MV-4-11 (cell line): ENCODE data around the gene PACRG.

Experiments used
- DNase-seq: peaks from one replicate; lab custom pipeline; 2025; lab: John Stamatoyannopoulos, UW

The PACRG gene

GRCh38 chr6:163243692-163244589 lies 516.2 kb downstream of the PACRG start:
- DNase-seq = no peak

- DNase-seq = no peak
These were observed 520.3 kb downstream of the PACRG start for GRCh38 chr6:163248051-163248450.

GRCh38 chr6:163249651-163250101 lies 521.9 kb downstream of the PACRG start:
- peak; percentile 80 for DNase-seq

- DNase-seq = peak; percentile 76
These were observed 522.3 kb downstream of the PACRG start for GRCh38 chr6:163250116-163250515.

GRCh38 chr6:163252061-163252591 lies 524.4 kb downstream of the PACRG start:
- DNase-seq = no peak

GRCh38 chr6:163253556-163254213 lies 525.9 kb downstream of the PACRG start:
- DNase-seq = no peak

- no peak for DNase-seq
These were observed 526.6 kb downstream of the PACRG start for GRCh38 chr6:163254341-163254835.

GRCh38 chr6:163255265-163255664 lies 527.5 kb downstream of the PACRG start:
- no peak for DNase-seq

- DNase-seq = no peak
These were observed 531.9 kb downstream of the PACRG start for GRCh38 chr6:163259689-163260088.

- peak; percentile 15 for DNase-seq
These were observed 532.5 kb downstream of the PACRG start for GRCh38 chr6:163260111-163260895.

GRCh38 chr6:163260911-163261310 lies 533.1 kb downstream of the PACRG start:
- no peak for DNase-seq

GRCh38 chr6:163261361-163261760 lies 533.6 kb downstream of the PACRG start:
- no peak for DNase-seq

GRCh38 chr6:163262080-163262479 lies 534.3 kb downstream of the PACRG start:
- no peak for DNase-seq

- DNase-seq = no peak
These were observed 535.4 kb downstream of the PACRG start for GRCh38 chr6:163263196-163263595.

GRCh38 chr6:163263998-163264661 lies 536.4 kb downstream of the PACRG start:
- no peak for DNase-seq

GRCh38 chr6:163264662-163265035 lies 536.9 kb downstream of the PACRG start:
- DNase-seq = no peak

GRCh38 chr6:163281634-163282033 lies 553.9 kb downstream of the PACRG start:
- DNase-seq = no peak

- no peak for DNase-seq
These were observed 554.9 kb downstream of the PACRG start for GRCh38 chr6:163282672-163283071.

GRCh38 chr6:163284151-163284550 lies 556.4 kb downstream of the PACRG start:
- no peak for DNase-seq

- DNase-seq = no peak
These were observed 557.9 kb downstream of the PACRG start for GRCh38 chr6:163285691-163286090.

- no peak for DNase-seq
These were observed 559.9 kb downstream of the PACRG start for GRCh38 chr6:163287626-163288025.
